IMR-90 (cell line): Measurements from ENCODE around the gene NRL. TPM values are rescaled to one million over a fixed set of nuclear protein-coding genes. Genes with fewer than 3 reads are reported as not detected.

Source experiments
- ATAC-seq: fragments of 200-7000 bp; cut with Tn5 transposase; 2 replicates; pipeline ENCODE4 v1.9.1; 2020; ENCODE audit warnings: low read depth, mild to moderate bottlenecking, moderate library complexity
- BruUV-seq: library from RNA; stranded (reverse); fragments of 400-500 nt; replicated peaks from 2 replicates; lab custom pipeline; 2021; lab: Mats Ljungman, UMichigan
- CTCF ChIA-PET: fragments of 300-600 bp; formaldehyde crosslinking; extraction: SDS; loops from one replicate; lab custom pipeline; 2021; ENCODE audit warnings: antibody characterized with exemption; lab: Yijun Ruan, JAX
- POLR2A ChIA-PET: fragments of 300-600 bp; sonication (Branson Sonifier 250); formaldehyde crosslinking; loops from one replicate; lab custom pipeline; 2022; ENCODE audit warnings: antibody characterized with exemption; ENCODE audit not compliant: unreplicated experiment; lab: Charles Lee
- DNase-seq: peaks from one replicate; pipeline ENCODE4 v3.0.0; 2013
- H2AFZ ChIP-seq: replicated peaks from 2 replicates; pipeline ENCODE3; 2013; ENCODE audit warnings: low read length, mild to moderate bottlenecking; ENCODE audit not compliant: poor library complexity
- H2AK5ac ChIP-seq: 2 replicates; pipeline ENCODE4 v1.6.1; 2013; ENCODE audit warnings: low read depth, low read length, inconsistent platforms
- H2AK9ac ChIP-seq: replicated peaks from 2 replicates; pipeline ENCODE3; 2013; ENCODE audit warnings: mild to moderate bottlenecking, low read depth, low read length, moderate library complexity; ENCODE audit not compliant: poor library complexity
- H2BK120ac ChIP-seq: 2 replicates; pipeline ENCODE4 v1.6.1; 2013; ENCODE audit warnings: low read depth, low read length, inconsistent platforms
- H2BK15ac ChIP-seq: 3 replicates; pipeline ENCODE4 v1.6.1; 2013; ENCODE audit warnings: low read depth, low read length, inconsistent platforms
- H2BK20ac ChIP-seq: 2 replicates; pipeline ENCODE4 v1.6.1; 2013; ENCODE audit warnings: low read depth, mild to moderate bottlenecking, inconsistent platforms, low read length, moderate library complexity
- H2BK5ac ChIP-seq: 2 replicates; pipeline ENCODE4 v1.6.1; 2013; ENCODE audit warnings: mild to moderate bottlenecking, low read depth, low read length, inconsistent platforms; ENCODE audit not compliant: poor library complexity, severe bottlenecking
- H3K14ac ChIP-seq: replicated peaks from 2 replicates; pipeline ENCODE4 v1.6.1; 2013; ENCODE audit warnings: low read depth, low read length, inconsistent platforms
- H3K18ac ChIP-seq: 2 replicates; pipeline ENCODE4 v1.6.1; 2013; ENCODE audit warnings: low read depth, low read length, control low read depth
- H3K23ac ChIP-seq: 2 replicates; pipeline ENCODE4 v1.6.1; 2013; ENCODE audit warnings: low read depth, low read length, inconsistent platforms
- H3K27ac ChIP-seq: 2 replicates; pipeline ENCODE4 v1.5.1; 2013; ENCODE audit warnings: mild to moderate bottlenecking, control low read depth, low read length; ENCODE audit not compliant: insufficient read depth
- H3K27me3 ChIP-seq: 2 replicates; pipeline ENCODE4 v1.6.1; 2013; ENCODE audit warnings: low read length; ENCODE audit not compliant: control insufficient read depth, insufficient read depth
- H3K36me3 ChIP-seq: 2 replicates; pipeline ENCODE4 v1.6.1; 2013; ENCODE audit warnings: low read length, mixed read lengths; ENCODE audit not compliant: control insufficient read depth, insufficient read depth
- H3K4ac ChIP-seq: 2 replicates; pipeline ENCODE4 v1.6.1; 2013; ENCODE audit warnings: low read depth, low read length, inconsistent platforms
- H3K4me1 ChIP-seq: 2 replicates; pipeline ENCODE4 v1.6.1; 2013; ENCODE audit warnings: low read length, mixed read lengths; ENCODE audit not compliant: control insufficient read depth, insufficient read depth
- H3K4me2 ChIP-seq: 2 replicates; pipeline ENCODE4 v1.6.1; 2013; ENCODE audit warnings: low read depth, mild to moderate bottlenecking, control low read depth, low read length, moderate library complexity
- H3K4me3 ChIP-seq: 2 replicates; pipeline ENCODE4 v1.5.1; 2013; ENCODE audit warnings: low read depth, mild to moderate bottlenecking, control low read depth, low read length, moderate library complexity; ENCODE audit not compliant: insufficient read depth
- H3K56ac ChIP-seq: 2 replicates; pipeline ENCODE4 v1.6.1; 2013; ENCODE audit warnings: low read length, inconsistent platforms; ENCODE audit not compliant: insufficient read depth; ENCODE audit errors: extremely low read depth
- H3K79me1 ChIP-seq, 2 experiments: 2 replicates each; pipeline ENCODE4 v1.6.1; 2013; ENCODE audit warnings: low read length in 2 of 2, inconsistent platforms in 1 of 2, low read depth in 1 of 2
- H3K9ac ChIP-seq: 2 replicates; pipeline ENCODE4 v1.6.1; 2013; ENCODE audit warnings: low read depth, low read length, control low read depth
- H3K9me1 ChIP-seq: 2 replicates; pipeline ENCODE4 v1.6.1; 2013; ENCODE audit warnings: low read length, inconsistent platforms; ENCODE audit not compliant: insufficient read depth
- H3K9me3 ChIP-seq: 2 replicates; pipeline ENCODE4 v1.6.1; 2013; ENCODE audit warnings: low read length; ENCODE audit not compliant: control insufficient read depth, insufficient read depth
- H4K20me1 ChIP-seq: 2 replicates; pipeline ENCODE4 v1.6.1; 2013; ENCODE audit warnings: low read length, inconsistent platforms; ENCODE audit not compliant: insufficient read depth
- H4K5ac ChIP-seq: 2 replicates; pipeline ENCODE4 v1.6.1; 2013; ENCODE audit warnings: mild to moderate bottlenecking, low read depth, low read length, control low read depth
- H4K8ac ChIP-seq, 2 experiments: 2 replicates each; pipeline ENCODE4 v1.6.1; 2013; ENCODE audit warnings: low read depth in 2 of 2, low read length in 2 of 2, control low read depth in 1 of 2, inconsistent platforms in 1 of 2
- H4K91ac ChIP-seq: 2 replicates; pipeline ENCODE4 v1.6.1; 2013; ENCODE audit warnings: low read depth, low read length, inconsistent platforms; ENCODE audit not compliant: insufficient read depth
- BHLHE40 ChIP-seq: fragments of 150-350 bp; IDR thresholded peaks from 2 replicates; pipeline ENCODE4 v1.6.1; 2016; ENCODE audit warnings: mild to moderate bottlenecking, low read depth, low read length
- CEBPB ChIP-seq: IDR thresholded peaks from 2 replicates; pipeline ENCODE4 v1.6.1; 2012; ENCODE audit warnings: low read depth, low read length, improper control_type of control experiment
- CHD1 ChIP-seq: IDR thresholded peaks from 2 replicates; pipeline ENCODE4 v1.6.1; 2012; ENCODE audit warnings: low read depth, low read length, improper control_type of control experiment
- FOS ChIP-seq: fragments of 150-350 bp; IDR thresholded peaks from 2 replicates; pipeline ENCODE4 v1.6.1; 2016; ENCODE audit warnings: low read depth, low read length
- MAFK ChIP-seq: IDR thresholded peaks from 2 replicates; pipeline ENCODE4 v1.6.1; 2012; ENCODE audit warnings: low read depth, low read length, improper control_type of control experiment
- MAZ ChIP-seq: IDR thresholded peaks from 2 replicates; pipeline ENCODE4 v1.6.1; 2012; ENCODE audit warnings: low read depth, mild to moderate bottlenecking, low read length, improper control_type of control experiment, moderate library complexity, borderline replicate concordance
- MXI1 ChIP-seq: IDR thresholded peaks from 2 replicates; pipeline ENCODE4 v1.6.1; 2012; ENCODE audit warnings: low read depth, mild to moderate bottlenecking, low read length, moderate library complexity, borderline replicate concordance
- NFE2L2 ChIP-seq: fragments of 150-350 bp; IDR thresholded peaks from 2 replicates; pipeline ENCODE4 v1.6.1; 2016; ENCODE audit warnings: low read depth, mild to moderate bottlenecking, low read length
- POLR2A ChIP-seq: IDR thresholded peaks from 2 replicates; pipeline ENCODE4 v1.6.1; 2012; ENCODE audit warnings: mild to moderate bottlenecking, low read depth, low read length
- RAD21 ChIP-seq: IDR thresholded peaks from 2 replicates; pipeline ENCODE4 v1.6.1; 2012; ENCODE audit warnings: low read length, improper control_type of control experiment
- RCOR1 ChIP-seq: IDR thresholded peaks from 2 replicates; pipeline ENCODE4 v1.6.1; 2012; ENCODE audit warnings: mild to moderate bottlenecking, low read length, improper control_type of control experiment; ENCODE audit not compliant: insufficient replicate concordance
- RFX5 ChIP-seq: IDR thresholded peaks from 2 replicates; pipeline ENCODE4 v1.8.0; 2012; ENCODE audit warnings: low read depth, mild to moderate bottlenecking, low read length, moderate library complexity
- SMC3 ChIP-seq: fragments of 150-350 bp; IDR thresholded peaks from 2 replicates; pipeline ENCODE4 v1.6.1; 2016; ENCODE audit warnings: low read depth, mild to moderate bottlenecking, antibody characterized with exemption, low read length, moderate library complexity
- WGBS, 2 experiments: methylation state at CpG; one replicate each; pipeline versions ENCODE4 v1.1.5 to v1.1.7; 2013; ENCODE audit warnings: missing lambda C conversion rate in 2 of 2; ENCODE audit not compliant: insufficient read length in 1 of 2; ENCODE audit errors: extremely low coverage in 2 of 2; 5-methylcytosine and 5-hydroxymethylcytosine counted together
- dilution Hi-C: fragments of 300-500 bp; cut with HindIII; formaldehyde crosslinking; loops from one replicate; pipeline ENCODE4 v1.14.3; 2018; ENCODE audit warnings: low sequenced_read_pairs; ENCODE audit not compliant: unreplicated experiment
- in situ Hi-C: fragments of 300-500 bp; cut with MboI; formaldehyde crosslinking; loops from 3 replicates; pipeline ENCODE4 v1.14.3; 2019; ENCODE audit warnings: low sequenced_read_pairs, inconsistent platforms, mixed read lengths
- intact Hi-C: fragments of 100-400 bp; cut with micrococcal nuclease; formaldehyde crosslinking; loops from 2 replicates; pipeline ENCODE4 v1.10.0; 2022
- polyA plus RNA-seq, 3 experiments: library from polyadenylated mRNA; depleted of rRNA; stranded (reverse); fragments of >200 nt; gene quantifications; 2 replicates each; pipeline ENCODE4 v1.2.3, GENCODE V29; 2012; ENCODE audit warnings: low replicate concordance in 1 of 3
- total RNA-seq: library from RNA; depleted of rRNA; stranded (reverse); fragments of >200 nt; gene quantifications from 2 replicates; pipeline ENCODE4 v1.2.3, GENCODE V29; 2012
- TF ChIP-seq, protein P1 (sequence below): fragments of 150-350 bp; IDR thresholded peaks from 2 replicates; pipeline ENCODE4 v1.6.1; 2016; ENCODE audit warnings: low read depth, mild to moderate bottlenecking, low read length, moderate library complexity, borderline replicate concordance
- TF ChIP-seq, protein P2 (sequence below): fragments of 150-350 bp; IDR thresholded peaks from 2 replicates; pipeline ENCODE4 v1.6.1; 2017; ENCODE audit warnings: mild to moderate bottlenecking, antibody characterized with exemption, low read length, low read depth
- TF ChIP-seq, protein P3 (sequence below): conservative IDR thresholded peaks from 2 replicates; pipeline ENCODE4 v1.5.1; 2012; ENCODE audit warnings: mild to moderate bottlenecking, low read depth, low read length, improper control_type of control experiment

The NRL gene
- total and polyA plus RNA-seq, 2 of the 4 experiments (the other 2 are of a cell fraction): 0.18 to 0.70 TPM

DNA sequence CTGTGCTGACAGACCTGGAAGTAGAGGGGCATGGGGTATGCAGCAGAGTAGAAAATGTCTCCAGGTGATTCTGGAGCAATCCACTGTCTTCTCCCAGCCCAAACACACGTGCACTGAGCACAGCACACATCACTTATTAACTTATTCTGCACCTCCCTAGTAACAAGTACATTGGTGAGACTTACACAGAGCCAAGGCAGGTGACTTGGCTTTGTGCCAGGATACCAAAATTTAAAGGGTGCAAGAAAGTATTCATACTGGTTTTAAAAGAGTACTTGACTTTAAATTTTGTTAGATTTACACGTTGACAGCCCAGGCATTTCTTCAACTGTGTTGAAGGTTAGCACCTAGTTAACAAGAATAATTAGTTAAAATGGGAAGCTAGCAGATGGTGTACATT lies 74.1 kb downstream of the NRL start:
- Histone ChIP-seq H3K9ac (no peak overlapping the region), H4K20me1 (no peaks in the 10 kb centered on the region), H3K4me2 (no peak overlapping the region), H4K5ac (no peak overlapping the region), H2BK5ac (no peak overlapping the region), H2AFZ (no peak overlapping the region), H3K18ac (no peak overlapping the region), H4K91ac (no peak overlapping the region), H2BK15ac (no peak overlapping the region), H3K23ac (no peak overlapping the region), H3K9me1 (no peaks in the 10 kb centered on the region), H3K36me3 (no peaks in the 10 kb centered on the region), H2AK9ac (no peak overlapping the region), H3K9me3 (no peaks in the 10 kb centered on the region), H3K4me3 (no peak overlapping the region), H4K8ac (no peak overlapping the region), H3K14ac (no peak overlapping the region), H3K4ac (no peak overlapping the region), H3K27ac (no peak overlapping the region), H3K4me1 (no peaks in the 10 kb centered on the region), H2AK5ac (no peak overlapping the region), H2BK120ac (no peak overlapping the region), H2BK20ac (no peak overlapping the region), H3K56ac (no peak overlapping the region), H3K79me1 (no peaks in the 10 kb centered on the region), H3K27me3 (peaks cover 7% of the 10 kb centered on the region)
- BruUV-seq: no TSS peak
- dilution Hi-C loops (no loop called here), intact Hi-C loops (no loop called here), in situ Hi-C loops (no loop called here)
- no peak for ATAC-seq
- 0% methylated on average over 1 of the region's 2 CpGs; no CpG with 5 or more reads in 1 of the 2 experiments for WGBS, 2 experiments
- TF ChIP-seq BHLHE40: no peak
- TF ChIP-seq, protein P1, sequence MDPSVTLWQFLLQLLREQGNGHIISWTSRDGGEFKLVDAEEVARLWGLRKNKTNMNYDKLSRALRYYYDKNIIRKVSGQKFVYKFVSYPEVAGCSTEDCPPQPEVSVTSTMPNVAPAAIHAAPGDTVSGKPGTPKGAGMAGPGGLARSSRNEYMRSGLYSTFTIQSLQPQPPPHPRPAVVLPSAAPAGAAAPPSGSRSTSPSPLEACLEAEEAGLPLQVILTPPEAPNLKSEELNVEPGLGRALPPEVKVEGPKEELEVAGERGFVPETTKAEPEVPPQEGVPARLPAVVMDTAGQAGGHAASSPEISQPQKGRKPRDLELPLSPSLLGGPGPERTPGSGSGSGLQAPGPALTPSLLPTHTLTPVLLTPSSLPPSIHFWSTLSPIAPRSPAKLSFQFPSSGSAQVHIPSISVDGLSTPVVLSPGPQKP: no peak
- TF ChIP-seq MAZ: no peak
- TF ChIP-seq MAFK: no peak
- no peak for TF ChIP-seq SMC3
- TF ChIP-seq FOS: no peak
- TF ChIP-seq RCOR1: no peak
- no peak for TF ChIP-seq POLR2A
- TF ChIP-seq CHD1: no peak
- TF ChIP-seq MXI1: no peak
- no peak for TF ChIP-seq CEBPB
- TF ChIP-seq, protein P2, sequence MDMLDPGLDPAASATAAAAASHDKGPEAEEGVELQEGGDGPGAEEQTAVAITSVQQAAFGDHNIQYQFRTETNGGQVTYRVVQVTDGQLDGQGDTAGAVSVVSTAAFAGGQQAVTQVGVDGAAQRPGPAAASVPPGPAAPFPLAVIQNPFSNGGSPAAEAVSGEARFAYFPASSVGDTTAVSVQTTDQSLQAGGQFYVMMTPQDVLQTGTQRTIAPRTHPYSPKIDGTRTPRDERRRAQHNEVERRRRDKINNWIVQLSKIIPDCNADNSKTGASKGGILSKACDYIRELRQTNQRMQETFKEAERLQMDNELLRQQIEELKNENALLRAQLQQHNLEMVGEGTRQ: no peak
- TF ChIP-seq, protein P3, sequence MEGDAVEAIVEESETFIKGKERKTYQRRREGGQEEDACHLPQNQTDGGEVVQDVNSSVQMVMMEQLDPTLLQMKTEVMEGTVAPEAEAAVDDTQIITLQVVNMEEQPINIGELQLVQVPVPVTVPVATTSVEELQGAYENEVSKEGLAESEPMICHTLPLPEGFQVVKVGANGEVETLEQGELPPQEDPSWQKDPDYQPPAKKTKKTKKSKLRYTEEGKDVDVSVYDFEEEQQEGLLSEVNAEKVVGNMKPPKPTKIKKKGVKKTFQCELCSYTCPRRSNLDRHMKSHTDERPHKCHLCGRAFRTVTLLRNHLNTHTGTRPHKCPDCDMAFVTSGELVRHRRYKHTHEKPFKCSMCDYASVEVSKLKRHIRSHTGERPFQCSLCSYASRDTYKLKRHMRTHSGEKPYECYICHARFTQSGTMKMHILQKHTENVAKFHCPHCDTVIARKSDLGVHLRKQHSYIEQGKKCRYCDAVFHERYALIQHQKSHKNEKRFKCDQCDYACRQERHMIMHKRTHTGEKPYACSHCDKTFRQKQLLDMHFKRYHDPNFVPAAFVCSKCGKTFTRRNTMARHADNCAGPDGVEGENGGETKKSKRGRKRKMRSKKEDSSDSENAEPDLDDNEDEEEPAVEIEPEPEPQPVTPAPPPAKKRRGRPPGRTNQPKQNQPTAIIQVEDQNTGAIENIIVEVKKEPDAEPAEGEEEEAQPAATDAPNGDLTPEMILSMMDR: no peak
- no peak for TF ChIP-seq NFE2L2
- TF ChIP-seq RFX5: no peak
- TF ChIP-seq RAD21: no peak
- ChIA-PET CTCF (interaction anchor here (1.5 kb wide), 1 partner anchor 18 kb away, joined by 4 read pairs; no protein-coding TSS in a partner anchor), POLR2A (no interaction called here)
- DNase-seq: no peak
